Parathyroid adenoma (tissue), 2 donors: ENCODE measurements around the gene CCDC124.

ENCODE experiments used
- H2AFZ ChIP-seq: fragments of 300-600 bp; sonication (generic); one replicate; pipeline ENCODE4 v1.7.0; 2017; ENCODE audit warnings: antibody characterized with exemption, mild to moderate bottlenecking
- H3K27ac ChIP-seq: fragments of 300-600 bp; sonication (generic); one replicate; pipeline ENCODE4 v1.7.0; 2017
- H3K27me3 ChIP-seq: fragments of 300-600 bp; sonication (generic); one replicate; pipeline ENCODE4 v1.7.0; 2017; ENCODE audit warnings: low read length; ENCODE audit not compliant: control insufficient read depth, insufficient read depth
- H3K36me3 ChIP-seq: fragments of 300-600 bp; sonication (generic); one replicate; pipeline ENCODE4 v1.7.0; 2017; ENCODE audit warnings: low read length; ENCODE audit not compliant: control insufficient read depth, insufficient read depth
- H3K4me1 ChIP-seq: fragments of 300-600 bp; sonication (generic); one replicate; pipeline ENCODE4 v1.7.0; 2017; ENCODE audit warnings: control low read depth
- H3K4me2 ChIP-seq: fragments of 300-600 bp; sonication (generic); one replicate; pipeline ENCODE4 v1.7.0; 2017; ENCODE audit warnings: low read length
- H3K4me3 ChIP-seq: fragments of 300-600 bp; sonication (generic); one replicate; pipeline ENCODE4 v1.7.0; 2017; ENCODE audit warnings: low read depth, low read length
- H3K79me2 ChIP-seq: fragments of 300-600 bp; sonication (generic); one replicate; pipeline ENCODE4 v1.7.0; 2017; ENCODE audit warnings: control low read depth
- H3K9ac ChIP-seq: fragments of 300-600 bp; sonication (generic); one replicate; pipeline ENCODE4 v1.7.0; 2017; ENCODE audit warnings: mild to moderate bottlenecking
- H3K9me3 ChIP-seq: fragments of 300-600 bp; sonication (generic); one replicate; pipeline ENCODE4 v1.7.0; 2017; ENCODE audit warnings: low read length; ENCODE audit not compliant: control insufficient read depth
- TF ChIP-seq, protein P1 (sequence below): fragments of 300-600 bp; sonication (generic); IDR thresholded peaks from one replicate; pipeline ENCODE4 v1.7.0; 2017; ENCODE audit warnings: antibody characterized with exemption, mild to moderate bottlenecking
- donor health status: primary hyperparathyroidism.

The CCDC124 gene

GRCh38 chr19:17973759-17974158, 40.9 kb downstream of the CCDC124 start:
- Histone ChIP-seq H3K4me3 (no peak overlapping the region), H3K27ac (no peak overlapping the region), H3K4me2 (no peak overlapping the region), H3K9ac (no peak overlapping the region), H3K27me3 (no peaks in the 10 kb centered on the region), H3K36me3 (no peaks in the 10 kb centered on the region), H2AFZ (no peak overlapping the region), H3K4me1 (no peaks in the 10 kb centered on the region), H3K9me3 (no peaks in the 10 kb centered on the region), H3K79me2 (no peaks in the 10 kb centered on the region)
- TF ChIP-seq, protein P1, sequence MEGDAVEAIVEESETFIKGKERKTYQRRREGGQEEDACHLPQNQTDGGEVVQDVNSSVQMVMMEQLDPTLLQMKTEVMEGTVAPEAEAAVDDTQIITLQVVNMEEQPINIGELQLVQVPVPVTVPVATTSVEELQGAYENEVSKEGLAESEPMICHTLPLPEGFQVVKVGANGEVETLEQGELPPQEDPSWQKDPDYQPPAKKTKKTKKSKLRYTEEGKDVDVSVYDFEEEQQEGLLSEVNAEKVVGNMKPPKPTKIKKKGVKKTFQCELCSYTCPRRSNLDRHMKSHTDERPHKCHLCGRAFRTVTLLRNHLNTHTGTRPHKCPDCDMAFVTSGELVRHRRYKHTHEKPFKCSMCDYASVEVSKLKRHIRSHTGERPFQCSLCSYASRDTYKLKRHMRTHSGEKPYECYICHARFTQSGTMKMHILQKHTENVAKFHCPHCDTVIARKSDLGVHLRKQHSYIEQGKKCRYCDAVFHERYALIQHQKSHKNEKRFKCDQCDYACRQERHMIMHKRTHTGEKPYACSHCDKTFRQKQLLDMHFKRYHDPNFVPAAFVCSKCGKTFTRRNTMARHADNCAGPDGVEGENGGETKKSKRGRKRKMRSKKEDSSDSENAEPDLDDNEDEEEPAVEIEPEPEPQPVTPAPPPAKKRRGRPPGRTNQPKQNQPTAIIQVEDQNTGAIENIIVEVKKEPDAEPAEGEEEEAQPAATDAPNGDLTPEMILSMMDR, result no peak

DNA sequence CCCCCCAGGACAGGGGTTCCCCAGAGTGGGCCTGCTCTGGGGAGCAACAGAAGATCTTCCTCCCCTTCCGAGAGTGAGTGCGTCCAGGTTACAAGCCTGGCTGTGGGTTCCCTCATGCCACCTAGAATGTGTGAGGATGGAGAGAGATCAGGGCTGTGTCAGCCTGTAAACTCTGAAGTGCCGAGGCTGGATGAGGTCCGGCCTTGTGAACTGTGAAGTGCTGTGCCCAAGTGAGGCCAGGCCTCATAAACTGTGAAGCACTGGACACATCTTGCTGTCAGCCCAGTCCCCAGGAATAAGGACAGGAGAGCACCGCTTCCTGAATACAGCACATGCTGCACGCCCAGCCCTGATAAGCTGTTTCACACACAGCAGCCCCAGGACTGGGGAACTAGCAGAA, 41.7 kb downstream of the CCDC124 start:
- H3K27me3 ChIP-seq, result no peaks in the 10 kb centered on the region
- no peak overlapping the region for H3K4me3 ChIP-seq
- H3K27ac ChIP-seq, result no peak overlapping the region
- no peak overlapping the region for H3K9ac ChIP-seq
- no peaks in the 10 kb centered on the region for H3K36me3 ChIP-seq
- TF ChIP-seq, protein P1, result no peak
- H3K79me2 ChIP-seq, result no peaks in the 10 kb centered on the region
- no peaks in the 10 kb centered on the region for H3K4me1 ChIP-seq
- H2AFZ ChIP-seq, result no peak overlapping the region
- no peaks in the 10 kb centered on the region for H3K9me3 ChIP-seq
- H3K4me2 ChIP-seq, result no peak overlapping the region

- TF ChIP-seq, protein P1, result no peak
- Histone ChIP-seq H3K36me3 (no peaks in the 10 kb centered on the region), H3K4me1 (no peaks in the 10 kb centered on the region), H2AFZ (no peak overlapping the region), H3K9me3 (no peaks in the 10 kb centered on the region), H3K4me3 (no peak overlapping the region), H3K9ac (no peak overlapping the region), H3K79me2 (no peaks in the 10 kb centered on the region), H3K27me3 (no peaks in the 10 kb centered on the region), H3K27ac (no peak overlapping the region), H3K4me2 (no peak overlapping the region)
Measured at GRCh38 chr19:17975032-17975431, 42.2 kb downstream of the CCDC124 start.

- Histone ChIP-seq H3K27me3 (no peaks in the 10 kb centered on the region), H3K36me3 (no peaks in the 10 kb centered on the region), H2AFZ (no peak overlapping the region), H3K4me2 (no peak overlapping the region), H3K4me3 (no peak overlapping the region), H3K4me1 (no peaks in the 10 kb centered on the region), H3K79me2 (no peaks in the 10 kb centered on the region), H3K9ac (no peak overlapping the region), H3K27ac (no peak overlapping the region), H3K9me3 (no peaks in the 10 kb centered on the region)
- TF ChIP-seq, protein P1, result no peak
Measured at GRCh38 chr19:17977021-17977420, 44.2 kb downstream of the CCDC124 start.

DNA sequence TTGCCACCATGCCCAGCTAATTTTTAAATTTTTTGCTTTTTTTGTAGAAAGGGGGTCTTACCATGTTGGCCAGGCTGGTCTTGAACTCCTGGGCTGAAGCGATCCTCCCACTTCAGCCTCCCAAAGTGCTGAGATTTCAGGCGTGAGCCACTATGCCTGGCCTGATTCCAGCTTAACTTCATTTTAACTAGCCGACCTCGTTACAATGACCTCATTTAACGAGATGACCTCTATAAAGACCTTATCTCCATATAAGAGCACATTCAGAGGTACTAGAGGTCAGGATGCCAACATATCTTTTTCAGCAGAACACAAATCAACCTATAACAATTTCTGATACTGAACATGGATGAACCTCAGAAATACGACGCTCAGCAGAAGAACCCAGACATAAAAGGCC, 44.7 kb downstream of the CCDC124 start:
- no peak overlapping the region for H3K4me2 ChIP-seq
- no peak overlapping the region for H3K4me3 ChIP-seq
- TF ChIP-seq, protein P1, result no peak
- H3K9me3 ChIP-seq, result no peaks in the 10 kb centered on the region
- no peak overlapping the region for H3K27ac ChIP-seq
- no peaks in the 10 kb centered on the region for H3K36me3 ChIP-seq
- H3K27me3 ChIP-seq, result no peaks in the 10 kb centered on the region
- H3K4me1 ChIP-seq, result no peaks in the 10 kb centered on the region
- no peak overlapping the region for H2AFZ ChIP-seq
- H3K9ac ChIP-seq, result no peak overlapping the region
- no peaks in the 10 kb centered on the region for H3K79me2 ChIP-seq
